Sigmoid colon (tissue), 7 donors: ENCODE measurements around the gene AIF1. TPM values are rescaled to one million over a fixed set of nuclear protein-coding genes. Genes with fewer than 3 reads are reported as not detected.

ENCODE experiments used
- DNase-seq: peaks from one replicate; pipeline ENCODE4 v3.0.0-alpha.2; 2019
- H3K27ac ChIP-seq, 4 donors: fragments of 200-600 bp; sonication (generic); one replicate each; pipeline ENCODE4 v1.5.1; 2016 to 2019; ENCODE audit warnings: mild to moderate bottlenecking in 1 of 4
- H3K27me3 ChIP-seq, 3 donors: fragments of 200-600 bp; sonication (generic); one replicate each; pipeline ENCODE4 v1.5.1; 2019; ENCODE audit warnings: mild to moderate bottlenecking in 1 of 3
- H3K36me3 ChIP-seq, 4 donors: fragments of 200-600 bp; sonication (generic); one replicate each; pipeline ENCODE4 v1.5.1; 2016 to 2019
- H3K4me1 ChIP-seq, 4 donors: fragments of 200-600 bp; sonication (generic); one replicate each; pipeline ENCODE4 v1.5.1; 2017 to 2019
- H3K4me3 ChIP-seq, 4 donors: fragments of 200-600 bp; sonication (generic); one replicate each; pipeline ENCODE4 v1.5.1; 2017 to 2019; ENCODE audit warnings: mild to moderate bottlenecking in 2 of 4, moderate library complexity in 1 of 4
- H3K9me3 ChIP-seq, 4 donors: fragments of 200-600 bp in 3 of 4; sonication (generic) in 3 of 4; one replicate each; pipeline versions ENCODE4 v1.5.1 to v1.6.1; 2013 to 2019
- CTCF ChIP-seq, 4 experiments: fragments of 450-650 bp in 3 of 4; fragments of 200-600 bp in 1 of 4; IDR thresholded peaks; one replicate each; pipeline ENCODE4 v1.5.1; 2016 to 2019; ENCODE audit warnings: antibody characterized with exemption in 4 of 4, mild to moderate bottlenecking in 3 of 4, moderate library complexity in 2 of 4
- EP300 ChIP-seq, 4 donors: sonication (generic); formaldehyde crosslinking; IDR thresholded peaks; one replicate each; pipeline ENCODE4 v1.6.1; 2017; ENCODE audit warnings: antibody characterized with exemption in 4 of 4
- POLR2A ChIP-seq, 2 donors: fragments of 450-650 bp; IDR thresholded peaks; one replicate each; pipeline ENCODE4 v1.6.1; 2016; ENCODE audit warnings: antibody characterized with exemption in 2 of 2, mild to moderate bottlenecking in 2 of 2, moderate library complexity in 2 of 2
- POLR2AphosphoS5 ChIP-seq, 4 donors: sonication (generic); formaldehyde crosslinking; IDR thresholded peaks; one replicate each; pipeline ENCODE4 v1.6.1; 2017; ENCODE audit warnings: antibody characterized with exemption in 4 of 4
- whole genome bisulfite sequencing, 2 donors: extraction: QIAGEN DNeasy Blood & Tissue Kit; methylation state at CpG; one replicate each; pipeline ENCODE4 v1.1.7; 2013; 5-methylcytosine and 5-hydroxymethylcytosine counted together
- intact Hi-C: fragments of 100-400 bp; cut with DNase I; formaldehyde crosslinking; loops from one replicate; pipeline ENCODE4 v1.15.1; 2023
- polyA plus RNA-seq, 3 donors: library from polyadenylated mRNA; stranded (reverse); fragments of 200-250 nt; gene quantifications; one replicate each; pipeline ENCODE4 v1.2.3, GENCODE V29; 2013
- total RNA-seq, 4 donors: library from RNA; depleted of rRNA; stranded (reverse); fragments of >200 nt; gene quantifications; one replicate each; pipeline ENCODE4 v1.1.0, GENCODE V29; 2016
- donor health status: healthy with polysubstance abuse.
- donor health status: Bipolar disorder and iron deficiency.
- donor health status: healthy.

The AIF1 gene
- total and polyA plus RNA-seq, 7 donors: 12.5 to 133 (median 59.6) TPM

GRCh38 chr6:31620586-31621319, 5.7 kb downstream of the AIF1 start, which contains the start of gene PRRC2A:
TSS of gene PRRC2A (plus strand) at chr6:31620715. CDS start at chr6:31622790, 2,075 bp downstream.
- peak within 1 kb of the TSS; percentile 72 to 87 (median 82) for H3K4me3 ChIP-seq
- DNase-seq: peak; percentile 92
- peak within 1 kb of the TSS; percentile 97 to 98 (median 98) for H3K27ac ChIP-seq
- no peaks in the 10 kb centered on the region for H3K27me3 ChIP-seq
- intact Hi-C loops: loop anchor here (1.0 to 2.0 kb wide), 2 partner anchors 32 to 78 kb away; partner anchors contain the start of genes BAG6 and DDX39B
- WGBS, 2 donors: 0 to 1% methylated on average over 67 of the region's 67 CpGs
- H3K4me1 ChIP-seq: peaks cover 2 to 24% (median 20%) of the 10 kb centered on the region in 4 donors
- no peak for TF ChIP-seq EP300 (IDR thresholded peaks at IDR 0.05)
- peak in 3 of 4 donors; percentile 51 to 81 (median 65) for TF ChIP-seq POLR2AphosphoS5 (IDR thresholded peaks at IDR 0.05)
- TF ChIP-seq POLR2A (IDR thresholded peaks at IDR 0.05): peak; percentile 81 to 88
- H3K36me3 ChIP-seq: peaks cover 21 to 26% (median 25%) of the 10 kb centered on the region in 4 donors
- no peaks in the 10 kb centered on the region for H3K9me3 ChIP-seq

GRCh38 chr6:31621320-31621939, 6.4 kb downstream of the AIF1 start:
- WGBS, 2 donors: 4 to 16% methylated on average over 15 of the region's 15 CpGs
- DNase-seq: no peak
- intact Hi-C loops: loop anchor here (2.0 kb wide), 1 partner anchor 31 kb away; the partner anchor contains the start of gene BAG6

DNA sequence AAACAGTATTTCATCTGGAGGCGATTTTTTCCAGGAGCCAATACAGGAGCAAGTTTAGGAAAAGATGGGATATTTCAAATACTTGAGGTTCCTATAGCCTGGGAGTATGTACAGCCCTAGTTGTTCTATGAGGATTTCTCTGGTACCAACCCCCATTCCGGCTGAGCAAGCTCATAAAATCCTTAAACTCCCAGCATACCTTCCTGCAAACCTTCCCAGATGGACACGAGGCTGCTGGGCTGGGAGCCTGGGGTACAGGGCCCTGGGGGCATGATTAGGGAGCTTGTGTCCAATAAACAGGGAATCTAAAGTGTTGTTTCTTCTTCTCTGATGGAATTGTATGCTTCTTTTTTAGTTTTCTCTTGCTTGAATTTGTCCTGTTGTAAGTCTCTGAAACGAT, 7.0 kb downstream of the AIF1 start:
- peak overlapping the region; percentile 72 to 87 (median 82) for H3K4me3 ChIP-seq
- DNase-seq: no peak
- TF ChIP-seq POLR2AphosphoS5 (IDR thresholded peaks at IDR 0.05) (peak in 1 of 4 donors; percentile 16), CTCF (IDR thresholded peaks at IDR 0.05) (no peak)
- peaks cover 2 to 24% (median 20%) of the 10 kb centered on the region in 4 donors for H3K4me1 ChIP-seq
- H3K27ac ChIP-seq: peak overlapping the region; percentile 97 to 98 (median 98)
- H3K27me3 ChIP-seq: no peaks in the 10 kb centered on the region
- peaks cover 25 to 39% (median 36%) of the 10 kb centered on the region in 4 donors for H3K36me3 ChIP-seq
- H3K9me3 ChIP-seq: no peaks in the 10 kb centered on the region
- 11 to 38% methylated on average over 4 of the region's 4 CpGs for WGBS, 2 donors
- intact Hi-C loops: loop anchor here (2.0 kb wide), 1 partner anchor 31 kb away; the partner anchor contains the start of gene BAG6

More at GRCh38 chr6:31621320-31621939, 6.4 kb downstream of the AIF1 start:
- no peaks in the 10 kb centered on the region for H3K27me3 ChIP-seq
- peak overlapping the region; percentile 97 to 98 (median 98) for H3K27ac ChIP-seq
- peaks cover 23 to 33% (median 31%) of the 10 kb centered on the region in 4 donors for H3K36me3 ChIP-seq
- TF ChIP-seq POLR2AphosphoS5 (IDR thresholded peaks at IDR 0.05) (no peak), POLR2A (IDR thresholded peaks at IDR 0.05) (no peak), EP300 (IDR thresholded peaks at IDR 0.05) (no peak), CTCF (IDR thresholded peaks at IDR 0.05) (no peak)
- peaks cover 2 to 24% (median 20%) of the 10 kb centered on the region in 4 donors for H3K4me1 ChIP-seq
- no peaks in the 10 kb centered on the region for H3K9me3 ChIP-seq
- H3K4me3 ChIP-seq: peak overlapping the region; percentile 72 to 87 (median 82)

GRCh38 chr6:31622684-31623091, 7.7 kb downstream of the AIF1 start:
- intact Hi-C loops: no loop called here
- Histone ChIP-seq H3K4me1 (peaks cover 2 to 24% (median 20%) of the 10 kb centered on the region in 4 donors), H3K4me3 (no peak overlapping the region), H3K27ac (peak overlapping the region; percentile 97 to 98 (median 98)), H3K9me3 (no peaks in the 10 kb centered on the region), H3K36me3 (peaks cover 32 to 46% (median 43%) of the 10 kb centered on the region in 4 donors), H3K27me3 (no peaks in the 10 kb centered on the region)
- DNase-seq: no peak
- no peak for TF ChIP-seq POLR2A (IDR thresholded peaks at IDR 0.05)
- no peak for TF ChIP-seq EP300 (IDR thresholded peaks at IDR 0.05)
- no peak for TF ChIP-seq POLR2AphosphoS5 (IDR thresholded peaks at IDR 0.05)
- no peak for TF ChIP-seq CTCF (IDR thresholded peaks at IDR 0.05)
- WGBS, 2 donors: 67 to 74% methylated on average over 10 of the region's 10 CpGs

GRCh38 chr6:31624070-31624469, 9.0 kb downstream of the AIF1 start:
- peaks cover 2 to 24% (median 20%) of the 10 kb centered on the region in 4 donors for H3K4me1 ChIP-seq
- H3K9me3 ChIP-seq: no peaks in the 10 kb centered on the region
- no peaks in the 10 kb centered on the region for H3K27me3 ChIP-seq
- H3K36me3 ChIP-seq: peaks cover 43 to 59% (median 57%) of the 10 kb centered on the region in 4 donors
- WGBS, 2 donors: 86 to 94% methylated on average over 10 of the region's 10 CpGs
- H3K4me3 ChIP-seq: no peak overlapping the region
- intact Hi-C loops: no loop called here
- H3K27ac ChIP-seq: no peak overlapping the region
- DNase-seq: no peak
- no peak for TF ChIP-seq CTCF (IDR thresholded peaks at IDR 0.05)
- TF ChIP-seq POLR2A (IDR thresholded peaks at IDR 0.05): no peak
- no peak for TF ChIP-seq EP300 (IDR thresholded peaks at IDR 0.05)
- no peak for TF ChIP-seq POLR2AphosphoS5 (IDR thresholded peaks at IDR 0.05)
